Islet precursor cell (in vitro differentiated cells): Measurements from ENCODE around the gene SMURF2.
A peak's percentile ranks its signal among the peaks of the same experiment; 100 is the strongest.

Source experiments
- DNase-seq: peaks from one replicate; pipeline ENCODE4 v3.0.0-alpha.2; 2018

The SMURF2 gene

DNA sequence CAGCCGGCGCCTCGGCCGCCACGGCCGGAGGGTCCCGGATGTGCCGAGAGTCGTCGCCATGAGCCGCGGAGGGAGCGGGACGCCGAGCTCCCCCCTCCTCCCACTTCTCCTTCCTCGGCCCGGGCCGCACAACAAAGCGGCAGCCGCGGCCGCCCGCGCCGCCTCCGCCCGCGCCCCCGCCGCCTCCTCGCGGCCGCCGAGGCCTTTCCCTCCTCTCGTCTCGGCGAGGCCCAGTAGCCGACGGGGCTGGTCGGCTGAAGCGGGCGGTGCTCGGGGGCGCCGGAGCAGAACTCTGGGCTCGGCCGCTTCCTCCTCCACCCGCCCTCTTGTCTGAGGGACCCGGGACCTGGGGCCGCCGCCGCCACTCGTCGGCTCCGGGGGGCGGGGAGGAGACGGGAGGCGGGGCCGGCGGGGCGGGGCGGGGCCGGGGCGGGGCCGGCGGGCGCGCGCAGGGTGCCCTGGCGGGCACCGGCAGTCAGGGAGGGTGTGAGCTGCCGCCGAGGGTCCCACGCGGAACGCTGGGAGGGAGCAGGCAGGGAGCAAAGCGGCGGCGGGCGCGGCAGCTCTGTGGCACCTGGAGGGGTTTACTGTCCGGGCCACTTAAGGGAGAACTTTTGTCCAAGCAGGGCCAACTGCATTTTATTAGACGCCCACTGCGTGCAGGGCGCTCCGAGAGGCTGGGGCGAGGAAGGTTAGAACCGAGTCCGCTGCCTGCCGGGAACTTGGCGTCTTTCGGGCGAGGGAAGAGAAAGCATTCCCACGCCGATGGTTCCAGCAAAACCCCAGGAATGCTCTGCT, at the start of gene SMURF2:
SMURF2 (minus strand) TSS at position 332 of the 798 bp plus-strand sequence. CDS start 427 bp downstream, outside the sequence.
- peak; percentile 96 for DNase-seq

DNA sequence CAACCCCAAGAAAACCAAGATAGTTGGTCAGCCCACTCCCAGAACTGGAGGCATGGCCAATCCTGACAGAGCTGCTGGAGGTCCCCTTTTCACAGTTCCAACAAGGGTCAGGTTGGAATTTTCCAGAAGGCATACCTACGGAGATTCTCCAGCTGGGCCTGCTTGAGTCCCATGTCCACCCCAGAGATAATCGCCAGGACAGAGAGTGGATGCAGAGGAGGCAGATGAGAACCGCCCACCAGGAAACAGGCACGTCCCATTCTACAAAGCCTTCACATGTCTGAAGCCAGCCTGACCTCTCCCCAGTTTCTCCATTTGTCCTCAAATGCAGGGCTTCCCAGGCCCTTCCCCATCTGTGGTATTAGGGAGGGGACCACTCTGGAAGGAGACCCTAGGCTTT, 47.4 kb upstream of the SMURF2 start:
- DNase-seq: no peak

DNA sequence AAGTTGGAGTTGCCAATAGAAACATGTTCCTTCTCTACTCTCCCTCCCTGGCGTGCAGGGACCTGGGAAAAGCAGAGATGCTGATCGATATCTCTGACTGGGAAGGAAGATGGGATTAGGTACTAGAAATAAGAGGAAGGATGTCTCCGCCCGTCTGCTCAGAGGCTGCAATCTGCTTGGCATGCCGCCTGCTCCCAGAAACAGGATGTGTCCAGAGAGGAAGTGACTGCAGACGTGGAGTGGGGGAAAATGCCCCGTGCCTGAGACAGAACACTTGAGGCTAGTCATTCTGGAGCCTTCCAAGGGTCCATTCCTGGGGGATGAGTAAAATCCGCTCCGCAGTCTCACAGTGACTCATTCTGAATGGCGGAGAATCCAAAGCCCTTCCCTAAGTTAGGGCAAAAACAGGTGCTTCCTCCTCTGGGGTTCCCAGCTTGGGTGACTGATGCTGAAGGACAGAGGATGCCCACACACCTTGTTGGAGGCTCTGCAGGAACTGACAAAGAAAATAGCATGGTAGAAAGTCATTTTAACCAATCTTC, 45.0 kb upstream of the SMURF2 start:
- peak; percentile 100 for DNase-seq

DNA sequence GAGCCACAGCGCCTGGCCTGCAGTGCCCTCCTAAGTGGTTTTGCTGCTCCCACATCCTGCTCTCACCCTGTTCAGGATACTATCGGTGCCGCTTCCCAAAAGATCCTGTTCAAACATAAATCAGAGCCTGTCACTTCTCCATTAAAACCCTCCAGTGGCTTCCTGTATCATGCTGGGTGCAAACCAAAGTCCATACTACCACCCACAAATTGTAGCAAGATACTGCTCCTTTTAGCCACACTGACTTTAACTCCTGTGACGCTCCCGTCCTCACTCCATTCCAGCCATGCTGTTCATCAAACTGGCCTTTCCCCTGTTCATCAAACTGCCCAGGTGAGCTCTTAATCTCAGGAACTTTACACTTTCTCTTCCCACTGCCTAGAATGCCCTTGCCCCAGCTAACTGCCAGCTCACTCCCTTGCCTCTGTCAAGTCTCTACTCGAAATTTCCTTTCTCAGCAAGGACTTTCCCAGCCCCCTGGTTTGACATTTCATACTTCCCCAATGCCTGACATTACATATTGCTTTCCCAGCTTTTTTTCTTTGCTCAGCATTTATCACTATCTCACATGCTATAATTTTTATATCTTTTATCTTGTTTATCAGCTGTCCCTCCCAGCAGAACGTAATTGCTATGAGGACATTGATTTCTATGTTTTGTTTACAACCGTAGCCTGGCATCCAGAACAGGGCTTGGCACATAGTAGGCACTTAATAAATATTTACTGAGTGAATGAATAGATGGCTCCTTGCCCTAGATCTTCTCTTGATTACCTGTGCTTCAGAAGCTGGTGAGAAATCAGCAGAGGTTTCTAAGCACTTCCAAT, 44.3 kb upstream of the SMURF2 start:
- DNase-seq: peak; percentile 70

DNA sequence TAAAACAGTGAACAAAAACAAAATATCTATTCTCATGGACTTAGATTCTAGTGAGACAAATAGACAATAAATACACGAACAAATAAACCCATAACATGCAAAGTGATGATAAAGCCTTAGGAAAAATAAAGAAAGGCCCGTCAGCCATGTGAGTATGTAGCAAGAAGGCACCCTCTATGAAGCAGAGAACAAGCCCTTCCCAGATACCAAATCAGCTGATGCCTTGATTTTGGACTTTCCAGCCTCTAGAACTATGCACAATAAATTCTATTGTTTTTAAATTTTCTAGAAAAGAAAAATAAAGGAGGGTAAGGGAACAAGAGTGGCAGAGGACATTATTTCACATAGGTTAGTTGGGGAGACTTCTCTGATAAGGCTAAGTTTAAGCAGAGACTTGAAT, 40.7 kb upstream of the SMURF2 start:
- no peak for DNase-seq

DNA sequence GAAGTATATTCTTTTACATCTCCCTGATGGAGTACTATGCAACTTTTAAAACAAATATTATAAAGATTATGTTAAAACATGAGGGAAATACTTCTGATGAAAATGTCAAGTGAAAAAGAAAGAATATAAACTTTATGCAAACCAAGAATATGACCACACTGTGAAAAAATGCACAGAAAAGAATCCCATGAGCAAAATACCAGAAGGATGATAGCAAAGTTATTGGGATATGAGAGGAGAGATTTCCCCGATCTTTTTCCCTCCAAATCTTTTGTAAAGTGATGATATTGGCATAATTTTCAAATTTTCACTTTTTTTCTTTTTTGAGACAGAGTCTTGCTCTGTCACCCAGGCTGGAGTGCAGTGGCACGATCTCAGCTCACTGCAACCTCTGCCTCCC, 36.6 kb upstream of the SMURF2 start:
- DNase-seq: no peak

DNA sequence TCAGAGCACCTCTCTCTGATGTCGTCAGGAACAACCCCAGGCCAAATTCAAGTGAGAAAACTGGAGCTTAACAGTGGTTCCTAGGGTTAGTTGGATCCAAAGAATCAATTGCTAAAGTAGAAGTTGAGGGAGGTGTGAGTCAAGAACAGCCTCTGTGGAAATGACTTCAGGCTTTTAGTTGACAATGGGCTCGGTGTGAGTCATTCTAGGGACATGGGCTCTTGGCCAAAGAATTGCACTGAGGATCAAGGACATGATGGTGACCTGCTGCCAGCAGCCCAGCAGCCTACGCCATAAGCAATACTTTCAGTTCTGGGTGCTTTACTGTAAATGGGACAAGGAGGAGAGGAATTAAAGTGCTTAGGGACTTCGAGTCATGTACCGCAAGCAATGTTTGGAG, 32.1 kb upstream of the SMURF2 start:
- peak; percentile 86 for DNase-seq

DNA sequence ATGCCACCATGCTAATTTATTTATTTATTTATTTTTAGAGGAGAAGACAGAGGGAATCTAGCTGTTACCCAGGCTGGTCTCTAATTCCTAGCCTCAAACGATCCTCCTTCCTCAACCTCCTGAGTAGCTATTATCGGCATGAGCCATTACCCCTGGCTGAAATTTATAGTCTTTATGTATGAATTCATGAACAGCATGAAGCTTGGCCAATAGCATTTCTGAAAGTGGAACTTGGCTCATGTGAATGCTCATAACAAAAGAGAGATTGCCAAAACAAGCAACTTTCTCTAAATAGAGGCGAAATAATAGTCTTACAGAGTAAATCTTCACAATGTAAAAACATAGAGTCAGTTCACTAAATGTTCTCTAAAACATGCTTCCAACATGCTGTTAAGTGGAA, 30.1 kb upstream of the SMURF2 start:
- no peak for DNase-seq

DNA sequence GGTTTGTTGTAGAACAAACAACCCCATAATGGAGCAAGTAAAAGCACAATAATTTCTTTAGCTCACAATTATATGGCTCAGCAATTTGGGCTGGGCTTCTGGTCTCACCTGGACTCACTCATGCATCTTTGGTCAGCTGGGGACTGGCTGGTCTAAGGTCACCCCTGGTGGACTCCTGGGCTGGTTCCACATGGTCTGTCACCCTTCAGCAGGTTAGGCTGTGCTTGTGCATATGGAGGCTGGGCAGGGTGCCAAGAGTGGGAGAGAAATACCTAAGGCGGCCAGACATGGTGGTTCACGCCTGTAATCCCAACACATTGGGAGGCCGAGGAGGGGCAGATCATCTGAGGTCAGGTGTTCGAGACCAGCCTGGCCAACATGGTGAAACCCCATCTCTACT, 27.0 kb upstream of the SMURF2 start:
- no peak for DNase-seq

DNA sequence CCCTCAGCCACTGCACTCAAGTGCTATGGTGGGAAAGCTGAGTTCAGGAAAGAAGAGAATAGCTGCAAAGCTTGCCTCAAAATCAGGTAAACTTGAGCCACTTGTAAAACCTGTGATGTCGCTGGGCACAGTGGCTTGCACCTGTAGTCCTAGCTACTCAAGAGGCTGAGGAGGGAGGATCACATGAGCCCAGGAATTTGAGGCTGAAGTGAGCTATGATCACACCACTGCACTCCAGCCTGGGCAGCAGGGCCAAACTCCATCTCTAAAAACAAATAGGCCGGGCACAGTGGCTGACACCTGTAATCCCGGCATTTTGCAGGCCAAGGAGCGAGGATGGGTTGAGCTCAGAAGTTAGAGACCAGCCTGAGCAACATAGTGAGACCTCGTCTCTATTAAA, 26.4 kb upstream of the SMURF2 start:
- DNase-seq: no peak

DNA sequence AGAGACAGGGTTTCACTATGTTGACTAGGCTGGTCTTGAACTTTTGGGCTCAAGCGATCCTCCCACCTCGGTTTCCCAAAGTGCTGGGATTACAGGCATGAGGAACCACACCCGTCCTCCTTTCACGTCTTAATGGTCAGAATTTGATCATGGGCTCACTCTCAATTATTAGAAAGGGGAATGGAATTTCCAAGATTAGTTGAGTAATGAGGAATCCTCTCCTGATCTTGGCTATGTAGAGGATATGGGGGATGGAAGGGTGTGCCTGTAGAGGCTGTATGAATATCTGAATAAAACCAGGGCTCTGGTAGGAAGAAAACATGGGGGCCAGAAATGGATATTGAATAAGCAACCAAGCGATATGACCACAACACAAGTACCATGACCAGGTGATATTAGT, 25.9 kb upstream of the SMURF2 start:
- DNase-seq: no peak

DNA sequence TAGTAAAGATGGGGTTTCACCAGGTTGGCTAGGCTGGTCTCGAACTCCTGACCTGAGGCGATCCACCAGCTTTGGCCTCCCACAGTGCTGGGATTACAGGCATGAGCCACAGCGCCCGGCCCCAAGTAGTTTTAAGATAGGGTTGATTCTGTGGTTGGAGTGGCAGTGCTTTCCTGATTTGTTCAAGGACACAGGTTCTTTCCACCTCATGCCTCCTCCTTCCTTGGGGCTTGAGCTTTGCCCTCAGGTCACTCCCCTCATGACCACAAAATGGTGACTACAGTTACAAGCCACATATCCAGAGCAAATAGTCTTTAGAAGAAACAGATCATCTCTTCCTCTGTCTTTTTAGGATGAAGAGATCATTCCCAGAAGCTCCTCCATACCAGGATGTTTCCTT, 25.3 kb upstream of the SMURF2 start:
- no peak for DNase-seq

DNA sequence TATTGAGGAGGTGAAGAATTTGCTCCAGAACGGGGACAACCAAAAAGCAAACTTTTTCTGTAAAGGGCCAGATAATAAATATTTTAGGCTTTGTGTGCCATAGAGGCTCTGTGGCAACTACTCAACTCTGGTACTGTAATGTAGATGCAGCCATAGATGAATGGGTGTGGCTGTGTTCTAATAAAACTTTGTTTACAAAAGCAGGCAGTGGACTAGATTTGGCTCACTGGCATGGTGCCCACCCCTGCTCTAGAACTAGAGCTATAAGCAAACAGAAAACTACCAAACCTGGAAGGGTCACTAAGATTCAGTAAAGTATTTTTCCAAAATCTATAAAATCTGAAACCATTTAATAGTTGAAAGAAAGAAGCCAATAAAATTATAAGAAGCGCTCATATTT, 24.6 kb upstream of the SMURF2 start:
- no peak for DNase-seq

DNA sequence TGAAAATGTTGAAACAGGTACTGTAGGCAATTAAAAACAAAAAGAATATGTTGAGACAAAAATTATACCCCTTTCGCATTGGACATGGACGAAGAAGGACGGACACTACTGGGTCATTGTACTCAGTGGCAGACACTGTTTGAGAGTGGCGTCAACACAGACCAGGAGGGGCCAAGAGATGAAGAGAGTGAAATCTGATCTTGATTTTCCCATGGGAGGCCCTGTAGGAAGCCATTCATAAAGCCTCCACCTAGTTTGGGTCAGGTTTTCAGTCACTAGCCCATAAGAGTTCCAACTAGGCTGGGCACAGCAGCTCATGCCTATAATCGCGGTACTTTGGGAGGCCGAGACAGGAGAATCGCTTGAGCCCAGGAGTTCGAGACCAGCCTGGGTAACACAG, 23.6 kb upstream of the SMURF2 start:
- no peak for DNase-seq

DNA sequence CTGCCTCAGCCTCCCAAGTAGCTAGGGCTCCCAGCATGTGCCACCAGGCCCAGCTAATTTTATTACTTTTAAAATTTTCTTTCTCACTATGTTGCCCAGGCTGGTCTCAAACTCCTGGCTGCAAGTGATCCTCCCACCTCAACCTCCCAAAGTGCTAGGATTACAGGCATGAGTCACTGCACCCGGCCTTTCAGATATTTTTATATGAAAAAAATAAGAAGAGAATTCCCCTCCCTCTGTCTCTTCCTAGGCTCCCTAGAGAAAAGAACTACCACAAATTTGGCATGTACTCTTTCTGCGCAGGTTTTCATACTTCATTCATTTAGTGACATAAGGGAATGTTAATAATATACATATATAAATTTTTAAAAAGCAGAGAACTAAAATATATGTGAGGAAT, 21.7 kb upstream of the SMURF2 start:
- DNase-seq: no peak

DNA sequence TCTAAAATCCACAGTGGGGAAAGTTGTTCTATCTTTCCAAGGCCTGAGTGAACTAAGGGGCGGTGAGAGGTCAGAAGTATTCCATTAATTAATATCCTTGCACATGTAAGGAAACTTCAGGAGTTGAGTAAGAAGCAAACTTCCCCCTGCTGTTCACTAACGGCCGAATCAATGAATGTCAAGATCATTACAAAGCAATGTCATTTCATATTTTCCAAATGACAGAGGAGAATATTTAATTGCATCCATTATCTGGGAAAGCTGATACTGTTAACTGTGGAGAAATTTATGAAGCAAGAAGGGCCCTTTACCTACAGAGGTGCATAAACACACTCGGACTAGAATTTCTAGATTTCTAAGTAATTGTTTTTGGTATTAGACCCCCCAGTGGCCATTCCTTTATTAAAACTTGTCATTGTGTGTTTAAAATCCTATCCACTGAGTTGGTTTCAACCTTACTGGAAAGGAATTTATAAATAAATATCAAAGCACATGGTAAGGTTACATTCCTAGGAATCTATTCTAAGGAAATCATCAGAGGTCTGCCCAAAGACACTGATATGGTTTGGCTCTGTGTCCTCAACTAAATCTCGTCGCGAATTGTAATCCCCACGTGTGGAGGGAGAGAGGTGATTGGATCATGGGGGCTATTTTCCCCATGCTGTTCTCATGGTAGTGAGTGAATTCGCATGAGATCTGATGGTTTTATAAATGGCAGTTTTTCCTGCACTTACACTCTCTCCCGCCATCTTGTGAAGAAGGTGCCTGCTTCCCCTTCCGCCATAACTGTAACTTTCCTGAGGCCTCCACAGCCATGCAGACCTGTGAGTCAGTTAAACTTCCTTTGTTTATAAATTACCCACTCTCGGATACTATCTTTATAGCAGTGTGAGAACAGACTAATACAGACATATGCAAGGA, 20.4 kb upstream of the SMURF2 start:
- DNase-seq: no peak

DNA sequence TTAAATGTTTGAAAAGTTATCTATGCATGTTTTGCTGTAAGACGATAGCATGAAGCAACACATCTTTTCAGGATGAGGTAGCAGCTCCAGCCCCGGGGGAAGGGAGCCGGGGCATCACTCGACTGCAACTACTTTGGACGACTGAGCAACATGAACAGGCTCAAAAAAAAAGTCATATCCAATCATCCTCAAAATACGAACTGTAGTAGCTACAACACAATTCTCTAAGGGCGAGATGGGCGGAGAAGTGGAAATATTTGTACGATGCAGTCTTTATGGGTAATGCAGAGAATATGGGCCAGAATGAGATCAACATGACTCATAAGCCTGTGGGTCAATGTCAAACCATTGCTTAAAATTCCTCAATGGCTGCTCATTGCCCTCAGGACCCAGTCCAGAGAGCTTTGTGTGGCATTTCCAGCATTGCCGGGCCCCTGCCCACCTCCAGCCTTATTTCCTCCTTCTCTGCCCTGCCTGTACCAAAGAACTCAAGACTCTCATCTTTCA, 17.7 kb upstream of the SMURF2 start:
- peak; percentile 94 for DNase-seq

DNA sequence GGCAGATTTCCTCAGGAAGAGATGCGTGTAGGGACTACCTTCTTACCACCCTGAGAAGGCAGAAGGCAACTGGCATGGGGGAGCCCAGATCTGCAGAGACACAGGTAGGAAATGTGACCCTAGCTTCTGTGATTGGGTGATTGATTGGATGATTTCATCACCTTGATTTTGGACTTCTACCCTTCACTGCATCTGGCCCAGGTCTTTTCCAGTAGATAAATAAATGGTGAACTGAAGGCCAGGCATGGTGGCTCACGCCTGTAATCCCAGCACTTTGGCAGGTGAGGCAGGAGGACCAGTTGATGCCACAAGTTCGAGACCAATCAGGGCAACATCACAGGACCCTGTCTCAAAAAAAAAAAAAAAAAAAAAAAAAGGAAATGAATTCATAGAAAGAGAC, 14.7 kb upstream of the SMURF2 start:
- peak; percentile 22 for DNase-seq

DNA sequence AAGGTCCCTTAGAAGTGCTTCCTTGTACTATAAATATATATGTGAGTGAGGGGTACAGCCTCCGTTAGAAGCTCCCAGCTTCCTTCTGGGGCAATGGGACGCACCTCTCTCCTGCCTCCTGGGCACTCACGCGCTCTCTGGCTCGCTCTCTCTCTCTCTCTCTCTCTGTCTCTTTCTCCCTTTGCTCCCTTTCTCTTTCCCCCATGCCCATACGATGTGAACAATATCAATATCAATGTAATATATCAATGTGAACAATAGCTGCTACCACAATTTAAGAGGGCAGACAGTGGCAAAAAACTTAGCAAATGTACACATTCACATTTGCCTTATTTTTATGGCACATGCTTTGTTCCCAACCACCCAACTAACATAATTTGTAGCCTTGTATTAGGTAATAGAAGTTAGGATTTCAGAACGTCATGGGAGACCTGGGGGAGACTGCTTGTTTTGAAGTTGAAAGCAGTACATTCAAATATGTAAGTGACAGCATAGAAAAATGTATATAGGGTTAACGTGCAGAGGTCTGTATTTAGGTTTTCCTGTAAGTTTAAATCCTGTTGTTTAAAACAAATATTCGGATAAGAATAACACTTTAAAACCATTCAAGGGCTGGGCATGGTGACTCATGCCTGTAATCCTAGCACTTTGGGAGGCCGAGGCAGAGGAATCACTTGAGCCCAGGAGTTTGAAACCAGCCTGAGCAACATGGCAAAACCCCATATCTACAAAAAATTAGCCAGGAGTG, 8.9 kb upstream of the SMURF2 start:
- DNase-seq: peak; percentile 30

DNA sequence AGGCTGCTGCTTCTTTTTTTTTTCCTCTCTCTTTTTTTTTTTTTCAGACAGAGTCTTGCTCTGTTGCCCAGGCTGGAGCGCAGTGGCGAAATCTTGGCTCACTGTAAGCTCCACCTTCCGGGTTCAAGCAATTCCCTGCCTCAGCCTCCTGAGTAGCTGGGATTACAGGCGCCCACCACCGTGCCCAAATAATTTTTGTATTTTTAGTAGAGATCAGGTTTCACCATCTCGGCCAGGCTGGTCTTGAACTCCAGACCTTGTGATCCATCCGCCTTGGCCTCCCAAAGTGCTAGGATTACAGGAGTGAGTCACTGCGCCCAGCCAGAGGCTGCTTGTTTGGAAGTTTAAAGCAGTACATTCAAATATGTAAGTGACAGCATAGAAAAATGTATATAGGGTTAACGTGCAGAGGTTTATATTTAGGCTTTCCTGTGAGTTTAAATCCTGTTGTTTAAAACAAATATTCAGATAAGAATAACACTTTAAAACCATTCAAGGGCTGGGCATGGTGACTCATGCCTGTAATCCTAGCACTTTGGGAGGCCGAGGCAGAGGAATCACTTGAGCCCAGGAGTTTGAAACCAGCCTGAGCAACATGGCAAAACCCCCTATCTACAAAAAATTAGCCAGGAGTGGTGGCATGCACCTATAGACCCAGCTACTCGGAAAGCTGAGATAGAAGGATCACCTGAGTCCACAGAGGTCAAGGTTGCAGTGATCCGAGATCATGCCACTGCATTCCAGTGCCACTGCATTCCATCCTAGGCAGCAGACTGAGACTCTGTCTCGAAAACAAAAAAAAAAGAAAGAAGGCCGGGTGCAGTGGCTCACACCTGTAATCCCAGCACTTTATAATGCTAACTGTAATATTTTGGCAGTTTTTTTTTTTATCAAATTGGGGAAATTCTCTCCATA, 6.0 kb upstream of the SMURF2 start:
- peak; percentile 69 for DNase-seq
